Measurements from ENCODE around the gene DHRS7B. TPM values are rescaled to one million over a fixed set of nuclear protein-coding genes. Genes with fewer than 3 reads are reported as not detected.

Gene DHRS7B
- polyA plus RNA-seq, 1 of the 3 experiments (the other 2 are of a cell fraction): 17.8 TPM

DNA sequence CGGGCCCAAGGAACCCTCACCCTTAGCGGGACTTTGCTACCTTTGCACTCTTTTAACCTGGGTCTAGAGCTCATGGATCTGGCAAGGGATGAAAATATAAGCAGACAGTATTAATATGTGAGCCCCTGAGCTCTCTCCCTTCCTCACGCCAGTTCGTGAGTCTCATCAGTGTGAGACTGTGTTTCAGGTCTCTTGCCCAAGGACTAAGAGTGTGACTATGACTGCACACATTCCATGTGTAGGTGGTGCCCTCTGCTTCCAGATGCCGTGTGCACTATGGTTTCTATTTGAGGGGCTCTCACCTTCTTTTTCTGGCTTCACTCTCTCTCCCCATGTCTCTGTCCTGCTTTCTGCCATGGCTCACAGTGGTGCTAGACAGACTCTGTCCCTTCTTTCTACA, 40.5 kb downstream of the DHRS7B start:
- Histone ChIP-seq H3K27ac (ENCODE audit: low read depth in 2 of 2, low read length in 1 of 2) (no peak overlapping the region; a peak in 1 of 4 replicates), H3K4me1 (ENCODE audit: control insufficient read depth in 1 of 2, insufficient read depth in 2 of 2, low read depth in 1 of 2, low read length in 1 of 2) (peaks cover 0 to 2% of the 10 kb centered on the region in 2 experiments; a peak in 1 of 4 replicates), H3K79me2 (ENCODE audit: insufficient read depth) (no peaks in the 10 kb centered on the region), H3K27me3 (ENCODE audit: insufficient read depth) (no peaks in the 10 kb centered on the region), H3K4me3 (ENCODE audit: low read depth in 2 of 2, low read length in 1 of 2) (no peak overlapping the region), H3K36me3 (replicated peaks in 1 of 2; ENCODE audit: control insufficient read depth in 1 of 2, insufficient read depth in 2 of 2, low read length in 1 of 2) (no peaks in the 10 kb centered on the region), H4K20me1 (ENCODE audit: insufficient read depth) (no peaks in the 10 kb centered on the region), H2AFZ (ENCODE audit: low read depth) (no peak overlapping the region), H3K9me3 (no peaks in the 10 kb centered on the region), H3K4me2 (no peak overlapping the region), H3K9ac (no peak overlapping the region), H3K9me2 (no peaks in the 10 kb centered on the region), H3F3A (replicated peaks; ENCODE audit: insufficient read depth) (peaks cover 11% of the 10 kb centered on the region)
- no peak for TF ChIP-seq NRF1 (IDR thresholded peaks at IDR 0.05; ENCODE audit: low read depth, low read length)
- no peak for TF ChIP-seq RCOR1 (IDR thresholded peaks at IDR 0.05; ENCODE audit: low read length)
- no peak for TF ChIP-seq NFIC (IDR thresholded peaks at IDR 0.05; ENCODE audit: borderline replicate concordance)
- TF ChIP-seq POLR2AphosphoS5 (IDR thresholded peaks at IDR 0.05; ENCODE audit: low read depth, low read length): no peak
- TF ChIP-seq FOXJ3 (CRISPR knock-in tag; IDR thresholded peaks at IDR 0.05): no peak
- TF ChIP-seq MXI1 (IDR thresholded peaks at IDR 0.05; ENCODE audit: low read depth, low read length): no peak
- no peak for TF ChIP-seq MEF2A (IDR thresholded peaks at IDR 0.05; ENCODE audit: borderline replicate concordance, low read depth)
- TF ChIP-seq, protein P1, sequence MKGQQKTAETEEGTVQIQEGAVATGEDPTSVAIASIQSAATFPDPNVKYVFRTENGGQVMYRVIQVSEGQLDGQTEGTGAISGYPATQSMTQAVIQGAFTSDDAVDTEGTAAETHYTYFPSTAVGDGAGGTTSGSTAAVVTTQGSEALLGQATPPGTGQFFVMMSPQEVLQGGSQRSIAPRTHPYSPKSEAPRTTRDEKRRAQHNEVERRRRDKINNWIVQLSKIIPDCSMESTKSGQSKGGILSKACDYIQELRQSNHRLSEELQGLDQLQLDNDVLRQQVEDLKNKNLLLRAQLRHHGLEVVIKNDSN (IDR thresholded peaks at IDR 0.05; ENCODE audit: borderline replicate concordance, low read depth): no peak
- TF ChIP-seq USF2 (IDR thresholded peaks at IDR 0.05; ENCODE audit: borderline replicate concordance, low read depth, low read length): no peak
- TF ChIP-seq CHD2 (IDR thresholded peaks at IDR 0.05; ENCODE audit: low read length, partially characterized antibody): no peak
- TF ChIP-seq EP300 (IDR thresholded peaks at IDR 0.05; ENCODE audit: borderline replicate concordance in 1 of 2, low read depth in 1 of 2, low read length in 1 of 2): no peak
- TF ChIP-seq, protein P2, sequence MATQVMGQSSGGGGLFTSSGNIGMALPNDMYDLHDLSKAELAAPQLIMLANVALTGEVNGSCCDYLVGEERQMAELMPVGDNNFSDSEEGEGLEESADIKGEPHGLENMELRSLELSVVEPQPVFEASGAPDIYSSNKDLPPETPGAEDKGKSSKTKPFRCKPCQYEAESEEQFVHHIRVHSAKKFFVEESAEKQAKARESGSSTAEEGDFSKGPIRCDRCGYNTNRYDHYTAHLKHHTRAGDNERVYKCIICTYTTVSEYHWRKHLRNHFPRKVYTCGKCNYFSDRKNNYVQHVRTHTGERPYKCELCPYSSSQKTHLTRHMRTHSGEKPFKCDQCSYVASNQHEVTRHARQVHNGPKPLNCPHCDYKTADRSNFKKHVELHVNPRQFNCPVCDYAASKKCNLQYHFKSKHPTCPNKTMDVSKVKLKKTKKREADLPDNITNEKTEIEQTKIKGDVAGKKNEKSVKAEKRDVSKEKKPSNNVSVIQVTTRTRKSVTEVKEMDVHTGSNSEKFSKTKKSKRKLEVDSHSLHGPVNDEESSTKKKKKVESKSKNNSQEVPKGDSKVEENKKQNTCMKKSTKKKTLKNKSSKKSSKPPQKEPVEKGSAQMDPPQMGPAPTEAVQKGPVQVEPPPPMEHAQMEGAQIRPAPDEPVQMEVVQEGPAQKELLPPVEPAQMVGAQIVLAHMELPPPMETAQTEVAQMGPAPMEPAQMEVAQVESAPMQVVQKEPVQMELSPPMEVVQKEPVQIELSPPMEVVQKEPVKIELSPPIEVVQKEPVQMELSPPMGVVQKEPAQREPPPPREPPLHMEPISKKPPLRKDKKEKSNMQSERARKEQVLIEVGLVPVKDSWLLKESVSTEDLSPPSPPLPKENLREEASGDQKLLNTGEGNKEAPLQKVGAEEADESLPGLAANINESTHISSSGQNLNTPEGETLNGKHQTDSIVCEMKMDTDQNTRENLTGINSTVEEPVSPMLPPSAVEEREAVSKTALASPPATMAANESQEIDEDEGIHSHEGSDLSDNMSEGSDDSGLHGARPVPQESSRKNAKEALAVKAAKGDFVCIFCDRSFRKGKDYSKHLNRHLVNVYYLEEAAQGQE (IDR thresholded peaks at IDR 0.05; ENCODE audit: low read depth, low read length): no peak
- DNase-seq: no peak
- ChIA-PET CTCF (interaction anchor here (0.8 kb wide), 1 partner anchor 48 kb away, joined by 5 read pairs; no protein-coding TSS in a partner anchor), POLR2A (no interaction called here)
- 82% methylated on average over 5 of the region's 5 CpGs for WGBS (ENCODE audit: low lambda C conversion rate)

GRCh38 chr17:21168555-21168865, 41.7 kb downstream of the DHRS7B start:
- H3K9me2 ChIP-seq: no peaks in the 10 kb centered on the region
- no peak for TF ChIP-seq NRF1 (IDR thresholded peaks at IDR 0.05; ENCODE audit: low read depth, low read length)
- TF ChIP-seq CTCF (IDR thresholded peaks at IDR 0.05): no peak
- no peak for TF ChIP-seq FOXJ3 (CRISPR knock-in tag; IDR thresholded peaks at IDR 0.05)
- no peak for TF ChIP-seq EP300 (IDR thresholded peaks at IDR 0.05; ENCODE audit: borderline replicate concordance in 1 of 2, low read depth in 1 of 2, low read length in 1 of 2)
- TF ChIP-seq FOXM1 (IDR thresholded peaks at IDR 0.05; ENCODE audit: low read depth): no peak
- TF ChIP-seq POLR2AphosphoS5 (IDR thresholded peaks at IDR 0.05; ENCODE audit: low read depth, low read length): no peak
- TF ChIP-seq USF2 (IDR thresholded peaks at IDR 0.05; ENCODE audit: borderline replicate concordance, low read depth, low read length): no peak
- TF ChIP-seq MAX (IDR thresholded peaks at IDR 0.05; ENCODE audit: low read depth): no peak

More at GRCh38 chr17:21168555-21168865, 41.7 kb downstream of the DHRS7B start:
- CTCF ChIA-PET: no interaction called here
- Histone ChIP-seq H3K9me3 (no peaks in the 10 kb centered on the region), H3F3A (replicated peaks; ENCODE audit: insufficient read depth) (peaks cover under 1% of the 10 kb centered on the region), H4K20me1 (ENCODE audit: insufficient read depth) (no peaks in the 10 kb centered on the region), H3K79me2 (ENCODE audit: insufficient read depth) (no peaks in the 10 kb centered on the region), H3K4me2 (no peak overlapping the region), H3K9ac (no peak overlapping the region), H3K4me3 (ENCODE audit: low read depth in 2 of 2, low read length in 1 of 2) (no peak overlapping the region), H2AFZ (ENCODE audit: low read depth) (no peak overlapping the region), H3K4me1 (ENCODE audit: control insufficient read depth in 1 of 2, insufficient read depth in 2 of 2, low read depth in 1 of 2, low read length in 1 of 2) (no peaks in the 10 kb centered on the region; a peak in 1 of 4 replicates), H3K36me3 (replicated peaks in 1 of 2; ENCODE audit: control insufficient read depth in 1 of 2, insufficient read depth in 2 of 2, low read length in 1 of 2) (no peaks in the 10 kb centered on the region), H3K27me3 (ENCODE audit: insufficient read depth) (no peaks in the 10 kb centered on the region), H3K27ac (ENCODE audit: low read depth in 2 of 2, low read length in 1 of 2) (no peak overlapping the region)
- 96% methylated on average over 12 of the region's 12 CpGs for WGBS (ENCODE audit: low lambda C conversion rate)
- POLR2A ChIA-PET: no interaction called here
- DNase-seq: no peak

Measured in SK-N-SH (cell line).